Stimulated activated CD4-positive, alpha-beta T cell treated with anti-CD3 and anti-CD28 coated beads, Interleukin-15, amount 100 ng/mL, for 48 hours (primary cell): ENCODE measurements around the gene SLC23A1.
A peak's percentile ranks its signal among the peaks of the same experiment; 100 is the strongest.
"Not testable (repeated sequence)": the region's sequence is repeated elsewhere in the genome, so short reads cannot be mapped to it uniquely, and the experiment has no call there.

Experiments
- DNase-seq, 2 donors: peaks; one replicate each; pipeline ENCODE4 v3.0.0-alpha.2; 2020; ENCODE audit warnings: low read depth in 2 of 2

Gene SLC23A1

DNA sequence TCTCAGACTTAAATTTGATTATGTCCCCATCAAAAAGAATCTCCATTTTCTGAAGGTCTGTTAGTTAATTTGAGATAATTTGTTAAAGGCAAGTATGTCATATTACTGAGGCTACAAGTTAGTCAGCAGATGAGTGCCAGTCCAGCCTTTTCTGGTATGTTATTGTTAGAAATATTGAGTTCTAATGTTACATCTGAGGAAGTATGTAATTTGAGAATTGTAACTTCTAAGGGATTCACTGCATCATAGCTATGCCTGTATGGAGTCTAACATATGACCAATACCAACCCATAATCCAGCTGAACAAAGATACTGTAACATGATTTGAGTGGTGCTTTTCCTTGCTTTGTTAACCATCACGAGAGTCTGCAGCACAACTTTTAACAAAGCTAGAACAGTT is 13.9 kb downstream of the SLC23A1 start:
- DNase-seq = no peak

DNA sequence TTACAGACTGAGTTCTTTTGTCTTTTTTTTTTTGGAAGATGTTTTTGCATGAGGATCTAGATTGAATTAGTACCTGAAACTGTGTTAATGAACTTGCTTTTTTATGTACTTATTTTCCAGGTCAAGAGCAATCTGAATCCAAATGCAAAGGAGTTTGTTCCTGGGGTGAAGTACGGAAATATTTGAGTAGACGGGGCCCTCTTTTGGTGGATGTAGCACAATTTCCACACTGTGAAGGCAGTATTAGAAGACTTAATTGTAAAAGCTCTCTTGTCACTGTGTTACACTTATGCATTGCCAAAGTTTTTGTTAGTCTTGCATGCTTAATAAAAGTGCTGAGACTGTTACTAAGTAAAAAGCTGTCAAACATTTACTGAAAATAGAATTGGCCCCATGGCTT is 14.5 kb downstream of the SLC23A1 start:
- no peak for DNase-seq

DNA sequence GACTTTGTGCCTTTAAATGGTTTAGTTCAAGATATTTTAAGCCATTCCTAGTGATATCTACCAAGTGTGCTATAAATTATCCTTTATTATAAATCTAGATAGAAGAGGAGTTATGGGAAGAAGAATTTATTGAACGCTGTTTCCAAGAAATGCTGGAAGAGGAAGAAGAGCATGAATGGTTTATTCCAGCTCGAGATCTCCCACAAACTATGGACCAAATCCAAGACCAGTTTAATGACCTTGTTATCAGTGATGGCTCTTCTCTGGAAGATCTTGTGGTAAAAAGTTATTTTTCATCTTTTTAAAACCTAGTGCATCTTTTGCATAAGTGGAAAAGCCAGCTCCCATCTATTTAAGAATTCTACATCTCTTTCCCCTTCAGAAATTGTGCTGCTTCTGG is 18.6 kb downstream of the SLC23A1 start:
- no peak for DNase-seq

DNA sequence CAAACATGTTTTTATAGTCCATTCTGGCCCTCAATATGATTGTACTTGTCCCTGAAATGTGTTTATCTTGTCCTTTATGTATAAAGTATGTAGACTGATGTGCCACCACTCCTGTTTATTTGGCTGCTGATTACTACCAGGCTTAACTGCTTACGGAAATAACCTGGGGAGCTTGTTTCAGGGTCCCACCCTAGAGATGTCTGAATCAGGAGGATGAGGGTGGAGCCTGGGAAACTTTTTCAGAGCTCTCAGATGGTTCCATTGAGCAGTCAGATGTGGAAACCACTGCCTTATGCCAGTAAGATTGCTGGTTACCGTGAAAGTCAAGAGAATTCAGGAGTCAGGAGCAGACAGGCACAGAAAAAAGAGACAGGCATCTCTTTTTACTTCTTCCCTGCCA is 19.2 kb downstream of the SLC23A1 start:
- DNase-seq = no peak

- no peak for DNase-seq
These were observed 21.2 kb downstream of the SLC23A1 start for GRCh38 chr5:139361835-139362429.

- DNase-seq = no peak
These were observed 22.7 kb downstream of the SLC23A1 start for GRCh38 chr5:139360384-139360783.

DNA sequence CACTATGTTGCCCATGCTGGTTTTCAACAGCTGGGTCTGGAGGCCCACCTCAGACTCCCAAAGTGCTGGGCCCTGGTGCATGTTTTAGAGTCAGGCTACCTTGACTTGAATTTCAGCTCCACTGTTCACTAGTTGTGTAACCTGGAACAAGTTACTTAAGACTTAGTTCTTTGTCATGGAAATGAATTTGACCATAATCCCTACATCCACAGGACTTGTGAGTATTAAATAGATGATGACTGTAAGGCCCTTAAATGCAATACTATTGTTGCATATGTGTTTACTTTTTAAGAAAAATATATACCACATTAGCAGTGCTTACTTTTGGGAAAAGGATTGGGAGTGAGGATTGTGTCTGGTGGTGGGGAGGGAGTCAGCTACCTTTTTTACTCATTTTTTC is 25.0 kb downstream of the SLC23A1 start:
- DNase-seq = no peak

- DNase-seq = not testable (repeated sequence)
These were observed 27.2 kb downstream of the SLC23A1 start for GRCh38 chr5:139355900-139356299.

DNA sequence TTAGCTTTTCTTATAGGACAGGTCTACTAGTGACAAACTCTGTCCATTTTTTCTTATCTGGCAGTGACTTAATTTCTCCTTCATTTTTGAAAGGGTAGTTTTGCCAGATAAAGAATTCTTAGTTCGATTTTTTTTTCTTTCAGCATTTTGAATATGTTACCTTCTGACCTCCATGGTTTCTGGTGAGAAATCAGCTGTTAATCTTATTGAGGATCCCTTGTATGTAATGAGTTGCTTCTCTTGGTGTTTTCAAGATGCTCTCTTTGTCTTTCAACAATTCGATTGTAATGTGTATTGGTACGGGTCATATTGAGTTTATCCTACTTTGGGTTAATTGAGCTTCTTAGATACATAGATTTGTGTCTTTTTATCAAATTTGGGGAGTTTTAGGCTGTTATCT is 28.9 kb downstream of the SLC23A1 start:
- no peak for DNase-seq

- DNase-seq = not testable (repeated sequence)
These were observed 35.2 kb downstream of the SLC23A1 start for GRCh38 chr5:139347863-139348262.

DNA sequence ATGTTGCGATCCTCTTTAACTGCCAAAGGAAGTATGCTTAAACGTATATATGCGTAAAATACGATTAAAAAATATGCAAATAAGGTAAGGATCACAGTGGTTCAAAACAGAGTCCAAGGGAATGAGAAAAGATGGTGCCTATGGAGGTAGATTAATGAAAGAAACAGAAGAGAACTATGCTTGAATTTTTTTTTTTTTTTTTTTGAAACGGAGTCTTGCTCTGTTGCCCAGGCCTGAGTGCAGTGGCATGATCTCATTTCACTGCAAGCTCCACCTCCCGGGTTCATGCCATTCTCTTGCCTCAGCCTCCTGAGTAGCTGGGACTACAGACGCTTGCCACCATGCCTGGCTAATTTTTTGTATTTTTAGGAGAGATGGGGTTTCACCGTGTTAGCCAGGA is 37.7 kb downstream of the SLC23A1 start:
- not testable (repeated sequence) for DNase-seq

DNA sequence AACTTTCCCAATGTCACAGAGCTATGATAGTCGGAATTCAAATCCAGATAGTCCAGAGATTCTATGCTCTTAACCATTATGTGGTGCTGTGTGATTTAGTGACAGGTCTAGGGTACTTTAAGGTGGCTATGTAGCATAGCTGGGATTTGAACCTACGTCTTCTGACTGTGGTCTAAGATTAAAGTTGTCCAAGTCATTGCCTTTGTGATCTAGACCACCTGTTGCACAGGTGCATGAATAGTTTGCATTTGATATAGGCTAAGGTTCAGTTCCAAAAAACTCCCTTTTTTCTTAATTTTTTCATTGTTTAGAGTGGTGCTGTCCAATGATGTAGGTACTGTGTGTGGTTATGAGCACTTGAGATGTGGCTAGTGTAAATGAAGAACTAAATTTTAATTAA is 38.9 kb downstream of the SLC23A1 start:
- no peak for DNase-seq

DNA sequence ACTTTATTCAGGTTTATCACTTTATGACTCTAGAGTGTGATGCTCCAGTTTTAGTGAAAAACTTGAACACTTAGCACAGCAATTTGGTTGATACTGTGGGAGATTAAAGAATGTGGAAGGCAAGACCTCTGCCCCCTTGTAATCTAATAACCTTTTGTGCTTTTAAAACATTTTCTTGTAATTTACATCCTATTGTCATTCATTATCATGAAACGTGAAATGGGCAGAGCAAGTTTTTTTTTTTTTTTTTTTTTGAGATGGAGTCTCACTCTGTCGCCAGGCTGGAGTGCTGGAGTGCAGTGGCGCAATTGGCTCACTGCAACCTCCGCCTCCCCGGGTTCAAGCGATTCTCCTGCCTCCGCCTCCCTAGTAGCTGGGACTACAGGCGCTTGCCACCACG is 39.6 kb downstream of the SLC23A1 start:
- DNase-seq = no peak

DNA sequence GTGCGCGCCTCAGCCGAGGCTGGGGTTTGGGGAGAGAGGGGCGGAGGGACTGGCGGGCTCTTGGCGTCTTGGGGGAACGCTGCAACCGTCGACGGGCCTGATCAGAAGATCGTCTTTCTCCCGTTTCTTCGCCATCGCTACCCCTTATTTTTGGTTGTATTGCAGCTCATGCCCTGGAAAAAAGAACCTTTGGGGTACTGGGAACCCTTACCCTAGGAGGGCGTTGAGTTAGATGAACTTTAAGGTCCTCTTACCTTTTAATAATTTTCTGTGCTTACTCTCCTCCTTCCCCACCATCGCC is 40.7 kb downstream of the SLC23A1 start:
- no peak for DNase-seq

DNA sequence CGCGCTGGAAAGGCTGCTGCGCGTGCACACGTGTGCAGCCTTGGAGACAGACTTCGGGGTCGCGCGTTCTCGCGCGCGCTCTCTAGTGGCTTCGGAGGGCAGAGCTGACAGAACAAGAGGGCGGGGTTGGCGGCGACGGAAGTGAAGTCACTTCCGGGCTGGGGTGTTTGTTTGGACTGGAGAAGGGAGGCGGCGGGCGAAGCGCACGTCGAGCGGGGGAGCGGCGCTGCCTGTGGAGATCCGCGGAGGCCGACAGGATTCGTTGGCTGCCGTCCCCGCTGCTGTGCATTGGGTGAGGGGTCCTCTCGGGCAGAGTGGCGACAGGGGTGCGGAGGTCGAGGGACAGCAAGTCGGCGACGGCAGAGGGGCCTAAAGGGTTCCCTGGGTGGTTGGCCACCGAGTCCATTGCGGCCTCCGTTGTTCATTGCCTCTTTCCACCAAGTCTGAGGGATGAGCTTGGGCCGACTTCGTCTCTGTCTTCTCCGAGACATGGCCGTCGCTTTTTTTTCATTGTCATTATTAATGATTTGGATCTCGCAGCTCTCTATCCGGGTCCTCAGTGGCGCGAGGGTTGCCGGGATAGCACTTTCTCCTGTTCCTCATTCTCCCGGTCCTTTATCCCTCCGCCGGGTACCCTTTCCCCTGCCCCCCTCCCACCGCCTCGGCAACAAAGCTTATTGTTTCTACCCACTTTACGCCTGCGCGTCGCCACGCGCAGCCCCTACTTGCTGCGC is 41.2 kb downstream of the SLC23A1 start, which contains the start of gene PAIP2:
Gene PAIP2 (plus strand): TSS at position 166 of the 734 bp plus-strand sequence. CDS start 21,931 bp downstream, outside the sequence.
- peak; percentile 96 to 97 for DNase-seq

DNA sequence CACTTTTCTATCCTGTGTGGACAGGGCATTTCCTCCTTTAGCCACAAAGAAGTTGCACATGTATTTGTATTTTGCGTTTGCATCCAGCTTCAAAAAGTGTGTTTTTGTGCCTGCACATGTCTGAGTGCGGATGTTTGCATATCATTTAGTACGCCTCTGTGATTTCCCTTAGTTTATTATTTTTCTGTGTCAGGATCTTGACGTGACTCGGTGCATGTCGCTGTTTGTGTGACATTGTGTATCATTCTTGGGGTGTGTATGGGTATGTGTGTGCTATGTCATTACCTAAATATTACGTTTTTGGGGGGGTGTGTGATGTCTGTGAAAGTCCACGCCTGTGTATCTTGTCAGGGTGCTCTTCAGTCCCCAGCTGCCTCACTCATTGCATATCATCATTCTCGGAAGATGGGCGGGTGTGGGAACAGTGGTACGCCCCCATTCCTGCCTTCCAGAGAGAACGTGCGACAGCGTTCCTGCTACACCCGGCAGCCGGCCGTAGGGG is 41.9 kb downstream of the SLC23A1 start:
- no peak for DNase-seq

DNA sequence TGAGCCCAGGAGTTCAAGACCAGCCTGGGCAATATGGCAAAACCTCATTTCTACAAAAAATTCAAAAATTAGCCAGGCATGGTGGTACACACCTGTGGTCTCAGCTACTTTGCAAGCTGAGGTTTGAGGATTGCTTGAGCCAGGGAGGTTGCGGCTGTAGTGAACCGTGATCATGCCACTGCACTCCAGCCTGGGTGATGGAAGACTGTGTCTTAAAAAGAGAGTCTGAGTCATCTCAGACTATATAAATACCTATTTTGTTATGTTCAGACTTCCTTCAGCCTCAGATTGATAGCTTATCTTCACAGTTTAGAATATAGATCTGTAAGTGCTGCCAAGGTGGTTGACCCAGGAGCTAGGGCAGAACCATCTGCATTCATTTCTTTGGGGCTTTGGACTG is 43.0 kb downstream of the SLC23A1 start:
- no peak for DNase-seq

DNA sequence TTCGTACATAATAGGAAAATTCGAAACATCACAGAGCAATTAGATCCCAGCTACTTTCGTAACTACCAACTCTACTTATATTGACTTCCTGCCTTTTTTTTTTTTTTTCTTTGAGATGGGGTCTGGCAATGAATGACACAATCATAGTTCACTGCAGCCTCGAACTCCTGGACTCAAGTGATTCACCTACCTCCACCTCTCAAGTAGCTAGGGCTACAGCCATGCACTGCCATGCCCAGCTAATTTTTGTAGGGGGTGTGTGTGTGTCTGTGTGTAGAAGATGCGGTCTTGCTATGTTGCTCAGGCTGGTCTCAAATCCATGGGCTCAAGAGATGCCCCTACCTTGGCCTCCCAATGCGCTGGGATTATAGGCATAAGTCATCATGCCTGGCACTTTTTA is 47.3 kb downstream of the SLC23A1 start:
- no peak for DNase-seq
